K562 (cell line): ENCODE data around the gene HNRNPA3. TPM values are rescaled to one million over a fixed set of nuclear protein-coding genes. Genes with fewer than 3 reads are reported as not detected.

Source experiments
- BCOR ChIP-seq: fragments of 450-650 bp; IDR thresholded peaks from 2 replicates; pipeline ENCODE4 v1.6.1; 2016
- ILF3 ChIP-seq: fragments of 450-650 bp; IDR thresholded peaks from 2 replicates; pipeline ENCODE4 v1.6.1; 2018; ENCODE audit warnings: antibody characterized with exemption, mild to moderate bottlenecking, moderate library complexity, borderline replicate concordance
- RHOXF2B ChIP-seq: fragments of 250-450 bp; sonication (Bioruptor Pico); conservative IDR thresholded peaks from 2 replicates; pipeline ENCODE4 v1.5.1; 2021
- TAF7 ChIP-seq: fragments of 450-650 bp; IDR thresholded peaks from 2 replicates; pipeline ENCODE4 v1.6.1; 2016; ENCODE audit warnings: missing genetic modification characterization, missing compliant biosample characterization
- U2AF1 ChIP-seq: fragments of 200-400 bp; formaldehyde crosslinking; optimal IDR thresholded peaks from 2 replicates; pipeline ENCODE3; 2017; ENCODE audit warnings: mild to moderate bottlenecking, low read depth, low read length, moderate library complexity
- ZNF507 ChIP-seq: conservative IDR thresholded peaks from 2 replicates; pipeline ENCODE4 v1.6.1; 2017; ENCODE audit warnings: missing genetic modification characterization, missing compliant biosample characterization
- polyA plus RNA-seq, 8 experiments: library from polyadenylated mRNA; depleted of rRNA in 4 of 8; stranded (reverse) in 5 of 8; unstranded in 3 of 8; fragments of >200 nt; fragmentation: Nextera tagmentation in 2 of 8; fragmentation: Illumina TruSeq in 1 of 8; extraction: Ambion mirVana in 2 of 8; extraction: Trizol in 1 of 8; gene quantifications; 2 replicates each; pipeline versions ENCODE4 v1.2.1 to v1.2.3, GENCODE V29; 2011 to 2014; ENCODE audit warnings: inconsistent platforms in 1 of 8, missing spikeins in 1 of 8
- total RNA-seq, 7 experiments: library from RNA; depleted of rRNA in 6 of 7; stranded (reverse); fragments of >200 nt in 6 of 7; fragmentation: Illumina TruSeq in 2 of 7; extraction: Trizol in 2 of 7; gene quantifications; 2 replicates each; pipeline versions ENCODE4 v1.2.1 to v1.2.3, GENCODE V29; 2011 to 2021; ENCODE audit warnings: low replicate concordance in 1 of 7
- TF ChIP-seq, protein P1 (sequence below): fragments of 250-450 bp; sonication (Bioruptor Pico); IDR thresholded peaks from 2 replicates; pipeline ENCODE4 v1.4.0; 2020
- TF ChIP-seq, protein P2 (sequence below): sonication (generic); IDR thresholded peaks from 2 replicates; pipeline ENCODE4 v1.6.1; 2016
- TF ChIP-seq, protein P3 (sequence below), 2 experiments: fragments of 450-650 bp in 1 of 2; sonication (generic) in 1 of 2; formaldehyde crosslinking in 1 of 2; IDR thresholded peaks in 1 of 2; conservative IDR thresholded peaks in 1 of 2; 2 replicates each; pipeline versions ENCODE4 v1.6.1 to v1.8.1; 2016 to 2023; ENCODE audit warnings: mild to moderate bottlenecking in 2 of 2, moderate library complexity in 2 of 2, inconsistent platforms in 1 of 2, missing genetic modification reagents in 1 of 2
- TF ChIP-seq, protein P4 (sequence below), 2 experiments: fragments of 450-650 bp; IDR thresholded peaks; 2 replicates each; pipeline ENCODE4 v1.6.1; 2016; ENCODE audit warnings: mild to moderate bottlenecking in 2 of 2, borderline replicate concordance in 1 of 2, low read depth in 1 of 2, moderate library complexity in 1 of 2

Gene HNRNPA3
- total and polyA plus RNA-seq, 9 of the 15 experiments (the other 6 are each of a cell fraction or from before 2014, with no cell fraction given) = 72.8 to 428 (median 192) TPM

DNA sequence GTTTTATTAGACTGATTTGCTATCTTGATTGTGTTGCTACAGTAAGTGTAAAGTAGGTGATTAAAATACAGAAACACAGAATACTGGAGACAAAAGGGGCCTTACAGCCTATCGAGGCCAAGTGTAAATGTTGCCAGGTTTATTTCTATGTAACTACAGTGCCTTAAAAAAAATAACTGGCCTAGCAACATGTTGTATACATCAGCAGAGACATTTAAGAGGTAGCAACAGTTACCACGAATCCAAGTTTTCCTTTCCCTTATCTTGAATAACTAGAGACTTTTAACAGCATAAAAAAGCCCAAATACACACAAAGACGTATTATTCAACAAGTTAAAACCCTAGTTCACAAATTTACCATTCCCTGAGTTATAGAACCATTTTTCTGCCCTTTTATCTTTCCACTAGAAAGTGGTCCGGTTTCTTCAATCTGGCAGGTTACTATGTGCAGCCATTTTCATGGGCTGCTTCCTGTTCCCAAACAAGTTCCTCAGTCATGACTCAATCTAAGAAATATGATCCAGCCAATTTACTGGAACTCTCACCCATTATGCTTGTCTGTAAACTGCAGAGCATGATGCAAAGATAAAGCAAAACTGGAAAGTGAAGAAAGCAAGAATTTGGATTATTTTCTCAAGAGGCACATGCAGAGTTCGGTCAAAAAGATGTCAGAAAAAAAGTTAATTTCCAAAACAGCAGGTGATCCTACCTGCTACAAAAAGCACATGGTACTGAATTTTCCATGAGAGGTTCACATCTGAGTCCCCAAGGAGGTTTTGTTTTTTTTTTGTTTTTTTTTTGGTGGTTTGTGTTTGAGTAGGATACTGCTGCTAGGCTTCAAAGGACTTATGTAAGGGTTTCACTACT lies 29.8 kb downstream of the HNRNPA3 start (continued):
- TF ChIP-seq, protein P1, sequence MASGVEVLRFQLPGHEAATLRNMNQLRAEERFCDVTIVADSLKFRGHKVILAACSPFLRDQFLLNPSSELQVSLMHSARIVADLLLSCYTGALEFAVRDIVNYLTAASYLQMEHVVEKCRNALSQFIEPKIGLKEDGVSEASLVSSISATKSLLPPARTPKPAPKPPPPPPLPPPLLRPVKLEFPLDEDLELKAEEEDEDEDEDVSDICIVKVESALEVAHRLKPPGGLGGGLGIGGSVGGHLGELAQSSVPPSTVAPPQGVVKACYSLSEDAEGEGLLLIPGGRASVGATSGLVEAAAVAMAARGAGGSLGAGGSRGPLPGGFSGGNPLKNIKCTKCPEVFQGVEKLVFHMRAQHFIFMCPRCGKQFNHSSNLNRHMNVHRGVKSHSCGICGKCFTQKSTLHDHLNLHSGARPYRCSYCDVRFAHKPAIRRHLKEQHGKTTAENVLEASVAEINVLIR (CRISPR knock-in tag) = no peak
- TF ChIP-seq ILF3 = no peak
- TF ChIP-seq TAF7 (tag) = 0 out of 2 replicates have a peak, but pooled peaks have one; percentile 41
- TF ChIP-seq, protein P2, sequence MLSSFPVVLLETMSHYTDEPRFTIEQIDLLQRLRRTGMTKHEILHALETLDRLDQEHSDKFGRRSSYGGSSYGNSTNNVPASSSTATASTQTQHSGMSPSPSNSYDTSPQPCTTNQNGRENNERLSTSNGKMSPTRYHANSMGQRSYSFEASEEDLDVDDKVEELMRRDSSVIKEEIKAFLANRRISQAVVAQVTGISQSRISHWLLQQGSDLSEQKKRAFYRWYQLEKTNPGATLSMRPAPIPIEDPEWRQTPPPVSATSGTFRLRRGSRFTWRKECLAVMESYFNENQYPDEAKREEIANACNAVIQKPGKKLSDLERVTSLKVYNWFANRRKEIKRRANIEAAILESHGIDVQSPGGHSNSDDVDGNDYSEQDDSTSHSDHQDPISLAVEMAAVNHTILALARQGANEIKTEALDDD = peak; percentile 59; the same call in 1 of the 2 replicates
- no peak for TF ChIP-seq BCOR
- TF ChIP-seq ZNF507 (tag) = no peak
- TF ChIP-seq U2AF1 = no peak
- TF ChIP-seq, protein P3, sequence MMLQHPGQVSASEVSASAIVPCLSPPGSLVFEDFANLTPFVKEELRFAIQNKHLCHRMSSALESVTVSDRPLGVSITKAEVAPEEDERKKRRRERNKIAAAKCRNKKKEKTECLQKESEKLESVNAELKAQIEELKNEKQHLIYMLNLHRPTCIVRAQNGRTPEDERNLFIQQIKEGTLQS (IDR thresholded peaks at IDR 0.05) = peak; percentile 96
- TF ChIP-seq, protein P3 (CRISPR knock-in tag; conservative IDR thresholded peaks at IDR 0.05) = no peak
- TF ChIP-seq RHOXF2B = no peak
- TF ChIP-seq, protein P4, sequence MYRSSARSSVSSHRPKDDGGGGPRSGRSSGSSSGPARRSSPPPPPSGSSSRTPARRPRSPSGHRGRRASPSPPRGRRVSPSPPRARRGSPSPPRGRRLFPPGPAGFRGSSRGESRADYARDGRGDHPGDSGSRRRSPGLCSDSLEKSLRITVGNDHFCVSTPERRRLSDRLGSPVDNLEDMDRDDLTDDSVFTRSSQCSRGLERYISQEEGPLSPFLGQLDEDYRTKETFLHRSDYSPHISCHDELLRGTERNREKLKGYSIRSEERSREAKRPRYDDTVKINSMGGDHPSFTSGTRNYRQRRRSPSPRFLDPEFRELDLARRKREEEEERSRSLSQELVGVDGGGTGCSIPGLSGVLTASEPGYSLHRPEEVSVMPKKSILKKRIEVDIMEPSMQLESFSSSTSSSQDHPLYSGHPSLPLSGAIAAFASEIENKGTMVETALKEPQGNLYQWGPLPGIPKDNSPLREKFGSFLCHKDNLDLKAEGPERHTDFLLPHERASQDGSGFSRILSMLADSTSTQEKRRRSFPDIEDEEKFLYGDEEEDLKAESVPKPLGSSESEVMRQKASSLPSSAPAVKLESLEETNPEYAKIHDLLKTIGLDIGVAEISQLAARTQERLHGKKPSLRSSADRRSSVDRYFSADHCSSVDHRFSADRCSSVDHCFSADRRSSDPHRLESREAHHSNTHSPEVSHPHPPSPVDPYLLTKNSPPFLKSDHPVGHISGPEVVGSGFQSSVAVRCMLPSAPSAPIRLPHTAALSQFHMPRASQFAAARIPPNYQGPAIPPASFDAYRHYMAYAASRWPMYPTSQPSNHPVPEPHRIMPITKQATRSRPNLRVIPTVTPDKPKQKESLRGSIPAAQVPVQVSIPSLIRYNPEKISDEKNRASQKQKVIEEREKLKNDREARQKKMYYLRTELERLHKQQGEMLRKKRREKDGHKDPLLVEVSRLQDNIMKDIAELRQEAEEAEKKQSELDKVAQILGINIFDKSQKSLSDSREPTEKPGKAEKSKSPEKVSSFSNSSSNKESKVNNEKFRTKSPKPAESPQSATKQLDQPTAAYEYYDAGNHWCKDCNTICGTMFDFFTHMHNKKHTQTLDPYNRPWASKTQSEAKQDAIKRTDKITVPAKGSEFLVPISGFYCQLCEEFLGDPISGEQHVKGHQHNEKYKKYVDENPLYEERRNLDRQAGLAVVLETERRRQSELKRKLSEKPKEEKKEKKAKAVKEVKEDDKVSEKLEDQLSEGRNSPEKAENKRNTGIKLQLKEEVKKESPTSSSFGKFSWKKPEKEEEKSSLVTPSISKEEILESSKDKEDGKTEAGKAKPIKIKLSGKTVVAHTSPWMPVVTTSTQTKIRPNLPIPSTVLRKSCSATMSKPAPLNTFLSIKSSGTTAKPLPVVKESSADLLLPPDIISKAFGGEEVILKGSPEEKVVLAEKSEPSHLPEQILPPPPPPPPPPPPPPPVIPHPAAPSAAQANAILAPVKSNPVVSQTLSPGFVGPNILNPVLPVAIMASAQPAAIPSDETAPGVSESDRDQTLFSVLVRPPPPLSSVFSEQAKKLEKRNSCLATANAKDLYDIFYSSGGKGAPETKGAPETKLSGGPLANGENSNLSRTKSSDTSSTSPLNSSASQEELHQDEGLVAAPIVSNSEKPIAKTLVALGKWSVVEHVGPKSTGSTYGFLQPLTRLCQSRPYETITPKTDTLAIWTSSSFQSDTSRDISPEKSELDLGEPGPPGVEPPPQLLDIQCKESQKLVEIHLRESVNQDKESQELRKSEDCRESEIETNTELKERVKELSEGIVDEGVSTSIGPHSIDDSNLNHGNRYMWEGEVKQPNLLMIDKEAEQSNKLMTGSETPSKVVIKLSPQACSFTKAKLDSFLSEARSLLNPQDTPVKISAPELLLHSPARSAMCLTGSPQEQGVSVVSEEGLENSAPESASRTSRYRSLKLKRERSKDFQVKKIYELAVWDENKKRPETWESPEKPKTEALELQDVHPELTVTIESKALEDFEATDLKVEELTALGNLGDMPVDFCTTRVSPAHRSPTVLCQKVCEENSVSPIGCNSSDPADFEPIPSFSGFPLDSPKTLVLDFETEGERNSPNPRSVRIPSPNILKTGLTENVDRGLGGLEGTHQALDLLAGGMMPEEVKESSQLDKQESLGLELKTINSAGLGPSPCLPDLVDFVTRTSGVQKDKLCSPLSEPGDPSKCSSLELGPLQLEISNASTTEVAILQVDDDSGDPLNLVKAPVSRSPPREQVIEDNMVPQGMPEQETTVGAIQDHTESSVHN (IDR thresholded peaks at IDR 0.05; ENCODE audit: borderline replicate concordance in 1 of 2, low read depth in 1 of 2) = peak; percentile 48 to 79; a peak in 1 of 4 replicates
